CD4-positive, alpha-beta T cell treated with Interleukin-21 for 1 hour (primary cell): ENCODE results near the gene PAMR1.
A peak's percentile ranks its signal among the peaks of the same experiment; 100 is the strongest.

ENCODE experiments used
- DNase-seq: peaks from one replicate; pipeline ENCODE4 v3.0.0-alpha.2; 2020

PAMR1 gene

GRCh38 chr11:35433588-35433987 lies 91.8 kb downstream of the PAMR1 start:
- no peak for DNase-seq

GRCh38 chr11:35432464-35432863 lies 93.0 kb downstream of the PAMR1 start:
- no peak for DNase-seq

GRCh38 chr11:35427071-35427470 lies 98.3 kb downstream of the PAMR1 start:
- no peak for DNase-seq

GRCh38 chr11:35426351-35426750 lies 99.1 kb downstream of the PAMR1 start:
- no peak for DNase-seq

DNA sequence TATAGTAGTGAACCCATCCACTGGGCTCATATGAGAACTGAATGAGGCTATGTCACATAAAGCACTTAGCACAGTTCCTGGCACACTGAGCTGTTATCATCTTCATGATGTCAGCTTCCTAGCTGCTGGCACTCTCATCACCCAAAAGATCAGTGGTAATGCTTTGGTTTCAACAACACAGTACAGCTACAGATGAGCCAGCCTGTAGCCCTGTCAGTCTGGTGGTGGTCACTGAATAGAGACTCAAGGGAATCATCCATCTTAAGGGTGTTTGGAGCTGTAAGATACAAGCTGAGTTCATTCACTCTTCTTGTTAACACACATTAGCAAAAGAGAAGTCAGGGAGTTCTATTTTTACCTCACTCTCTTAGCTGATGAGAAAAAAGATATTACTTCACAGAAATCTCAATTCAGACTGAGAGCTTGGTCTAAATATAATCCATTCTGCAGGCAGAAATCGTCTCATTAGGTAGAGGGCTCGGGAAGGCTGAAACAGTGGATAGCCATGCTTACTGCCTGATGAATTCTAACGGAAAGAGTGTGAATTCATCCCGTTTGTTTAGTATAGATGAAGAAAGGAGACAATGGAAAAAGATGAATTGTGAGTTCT lies 99.7 kb downstream of the PAMR1 start:
- no peak for DNase-seq

DNA sequence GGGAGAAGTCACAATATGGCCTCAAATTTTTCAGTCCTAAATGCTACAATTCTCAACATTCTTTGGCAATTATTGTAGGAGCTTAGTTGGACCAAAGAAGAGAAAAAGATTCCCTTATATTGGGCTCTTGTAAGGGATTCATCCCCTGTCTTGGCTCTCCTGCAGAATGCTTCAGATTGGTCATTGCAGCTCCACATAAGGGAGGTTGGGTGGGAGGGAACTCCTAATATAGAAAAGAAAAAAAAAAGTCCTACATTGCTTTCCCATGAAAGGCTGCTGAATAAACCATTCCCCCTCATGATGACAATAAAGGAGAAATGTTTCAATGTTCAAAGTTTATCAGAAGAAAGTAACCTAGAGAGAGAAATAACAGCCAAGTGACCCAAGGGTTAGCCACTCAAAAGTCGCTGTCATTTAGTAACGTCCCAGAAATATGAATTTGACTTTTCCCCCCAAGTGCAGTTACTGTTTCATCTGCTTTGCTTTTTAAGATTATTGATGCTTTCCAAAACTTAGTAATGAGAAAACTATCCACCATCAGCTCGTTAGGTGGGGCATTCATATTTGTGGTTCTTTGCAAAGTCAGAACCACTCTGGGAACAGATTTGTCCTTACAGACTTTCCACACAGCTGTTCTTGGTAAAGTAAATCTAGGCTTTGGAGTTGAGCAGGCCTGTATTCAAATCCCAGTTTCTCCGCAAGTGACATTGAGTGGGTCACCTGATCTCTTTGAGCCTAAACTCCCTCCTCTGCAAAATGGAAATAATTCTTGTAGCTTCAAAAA lies 101.1 kb downstream of the PAMR1 start:
- DNase-seq = no peak

GRCh38 chr11:35420371-35420770 lies 105.0 kb downstream of the PAMR1 start:
- DNase-seq = no peak

DNA sequence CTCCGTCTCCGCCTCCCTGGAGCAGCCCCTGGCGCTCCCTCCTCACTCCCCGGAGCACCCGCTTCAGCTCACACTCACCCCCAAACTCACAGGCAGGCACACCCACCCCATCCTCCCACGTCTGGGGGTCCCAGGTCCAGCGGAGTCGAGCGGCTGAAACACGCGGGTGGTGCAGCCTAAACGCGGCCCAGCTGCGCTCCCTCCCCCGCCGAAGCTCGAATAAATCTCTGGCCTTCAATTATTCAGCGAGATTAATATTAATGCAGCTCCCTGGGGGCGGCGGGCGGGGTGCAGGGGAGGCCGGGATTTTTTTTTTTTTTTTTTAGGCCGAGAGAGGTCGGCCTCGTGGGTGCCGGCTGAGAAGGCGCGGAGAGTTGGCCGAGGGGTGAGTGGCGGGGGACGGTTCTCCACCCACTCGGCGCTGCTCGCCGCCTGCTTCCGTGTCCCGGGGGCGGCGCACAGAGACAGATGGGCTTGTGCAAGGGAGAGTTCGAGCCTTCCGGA lies 105.5 kb downstream of the PAMR1 start:
- DNase-seq = no peak

DNA sequence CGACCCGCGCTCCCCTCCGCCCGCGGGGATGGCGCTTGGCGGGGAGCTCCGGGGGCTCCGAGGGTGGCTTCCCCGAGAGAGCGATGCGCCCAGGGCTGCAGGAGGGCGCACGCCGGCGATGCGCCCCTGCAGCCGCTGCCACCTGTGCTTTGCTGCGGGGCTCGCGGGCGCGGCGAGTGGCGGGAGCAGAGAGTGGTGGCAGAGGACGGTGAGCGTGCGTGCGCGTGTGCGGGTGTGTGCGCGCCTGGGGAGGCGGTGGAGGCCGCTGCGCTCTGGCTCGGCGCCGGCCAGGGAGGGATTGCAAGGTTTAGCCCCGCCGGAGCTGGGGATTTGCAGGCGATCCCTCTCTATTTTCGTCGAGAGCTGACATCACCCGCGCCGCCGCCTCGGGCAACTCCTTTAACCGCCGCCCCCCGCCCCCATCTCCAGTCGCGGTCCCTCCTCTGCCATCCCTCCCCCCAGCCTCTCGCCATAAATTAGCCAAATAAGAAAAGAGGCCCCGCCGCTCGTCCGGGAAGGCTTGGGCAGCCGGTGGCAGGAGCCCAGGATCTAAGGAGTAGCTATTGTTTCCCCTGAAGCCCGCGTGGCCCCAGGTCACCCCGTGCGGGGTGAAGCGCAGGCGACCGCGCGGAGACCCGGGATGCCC lies 106.1 kb downstream of the PAMR1 start, which contains the start of gene SLC1A2:
Gene SLC1A2, minus strand, starts transcription at position 375 of the 646 bp plus-strand sequence. CDS start 592 bp downstream, outside the sequence.
- DNase-seq = no peak

DNA sequence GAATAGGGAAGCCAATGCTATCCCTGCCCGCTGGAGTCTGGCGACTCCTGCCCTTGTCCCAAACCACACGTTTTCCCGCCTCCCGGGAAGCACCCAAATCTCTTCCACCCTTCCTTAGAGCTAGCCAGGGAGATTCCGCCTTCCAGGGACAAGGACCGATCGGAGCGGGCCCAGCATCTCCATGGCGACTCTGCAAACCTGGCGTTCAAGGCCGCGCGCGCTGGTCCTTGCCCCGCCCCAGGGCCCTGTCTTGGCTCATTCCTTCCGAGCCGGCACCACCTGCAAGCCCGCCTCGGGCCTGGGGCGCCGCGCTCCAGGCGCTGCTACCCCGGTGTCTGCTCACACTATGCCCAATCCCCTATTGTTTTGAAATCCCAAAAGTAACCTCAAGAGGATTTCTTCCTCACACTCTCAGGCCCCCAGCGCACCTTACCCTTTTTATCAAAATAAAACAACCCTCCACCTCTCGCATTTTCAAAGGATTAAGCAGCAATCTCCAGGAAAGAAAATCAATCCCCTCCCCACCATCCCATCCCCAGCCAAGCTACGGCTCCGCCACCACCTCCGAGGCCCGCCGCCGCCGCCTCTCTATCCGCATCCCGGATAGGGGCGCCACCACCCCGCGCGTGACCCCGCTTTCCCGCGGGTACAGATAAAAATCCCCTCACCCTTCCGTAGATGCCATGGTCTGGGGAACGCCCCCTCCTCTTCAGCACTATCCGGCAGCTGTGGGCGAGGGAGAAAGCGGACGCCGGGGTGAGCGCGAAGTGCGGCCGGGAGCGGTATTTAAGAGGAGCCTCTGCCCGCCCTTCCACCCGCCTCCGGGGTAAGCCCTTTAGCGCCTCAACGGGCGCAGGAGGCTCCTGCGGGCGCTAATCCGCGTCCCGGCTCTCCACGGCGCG lies 106.9 kb downstream of the PAMR1 start:
- DNase-seq = no peak

DNA sequence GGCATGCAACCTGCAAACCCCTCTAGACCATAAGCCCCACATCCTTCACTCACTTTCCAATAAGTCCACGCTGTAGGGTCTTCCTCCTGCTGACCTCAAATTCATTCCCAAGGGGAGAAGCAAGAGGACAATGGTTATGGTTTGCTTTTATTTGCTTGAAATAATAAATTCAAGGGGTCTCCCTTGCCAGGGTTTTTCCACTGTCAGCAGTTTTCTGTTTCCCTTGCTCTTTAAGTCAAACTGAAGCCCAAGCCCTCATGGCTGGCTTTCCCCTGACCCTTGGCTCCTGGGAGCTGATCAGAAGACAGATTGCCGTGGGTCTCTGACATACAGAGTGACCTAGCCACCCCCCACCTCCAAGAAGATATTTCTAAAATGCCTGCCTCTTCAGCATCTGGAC lies 109.9 kb downstream of the PAMR1 start:
- DNase-seq = no peak

GRCh38 chr11:35414776-35415175 lies 110.6 kb downstream of the PAMR1 start:
- DNase-seq = no peak

GRCh38 chr11:35414311-35414710 lies 111.1 kb downstream of the PAMR1 start:
- DNase-seq = no peak

GRCh38 chr11:35413598-35413997 lies 111.8 kb downstream of the PAMR1 start:
- no peak for DNase-seq

DNA sequence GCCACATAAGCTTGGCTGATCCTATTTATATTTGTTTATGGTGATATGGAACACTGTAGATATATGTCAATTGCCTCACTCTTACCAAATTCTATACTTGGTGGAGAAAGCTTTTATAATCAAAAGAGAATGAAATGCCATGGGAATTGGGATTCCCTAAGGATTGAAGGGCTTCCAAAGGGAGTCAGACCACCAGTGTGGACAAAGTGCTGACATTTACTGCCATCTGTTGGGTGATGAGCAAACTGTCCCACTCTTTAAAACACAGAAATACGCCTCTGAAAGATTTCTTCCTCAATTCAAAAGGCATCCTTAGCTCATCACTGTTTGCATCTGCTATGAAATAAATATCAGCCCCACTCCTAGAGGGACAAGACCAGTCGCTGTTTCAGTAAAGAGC lies 113.1 kb downstream of the PAMR1 start:
- no peak for DNase-seq

- DNase-seq = no peak
Observed at GRCh38 chr11:35407041-35407440, 118.4 kb downstream of the PAMR1 start.

DNA sequence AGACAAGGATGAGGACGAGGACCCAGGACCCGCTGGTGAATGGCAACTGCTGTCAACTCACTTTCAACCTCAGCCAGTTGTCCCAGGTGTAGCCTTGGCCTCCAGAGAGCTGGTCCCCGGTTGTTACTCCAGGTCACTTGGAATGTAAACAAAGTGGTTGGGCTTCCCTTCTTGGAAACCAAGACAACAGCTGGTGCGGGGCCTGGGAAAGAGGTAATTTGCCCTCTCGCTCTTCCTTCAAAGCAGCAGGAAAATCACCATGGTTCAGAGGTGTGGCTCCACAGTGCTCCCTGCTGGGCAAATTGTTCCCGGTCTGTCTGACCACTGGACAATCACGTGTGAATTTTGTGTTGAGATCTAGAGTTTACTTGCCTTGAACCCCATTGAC lies 121.0 kb downstream of the PAMR1 start:
- DNase-seq = peak; percentile 17

GRCh38 chr11:35403765-35404387 lies 121.5 kb downstream of the PAMR1 start:
- DNase-seq = no peak

GRCh38 chr11:35402751-35403660 lies 122.4 kb downstream of the PAMR1 start:
- no peak for DNase-seq

DNA sequence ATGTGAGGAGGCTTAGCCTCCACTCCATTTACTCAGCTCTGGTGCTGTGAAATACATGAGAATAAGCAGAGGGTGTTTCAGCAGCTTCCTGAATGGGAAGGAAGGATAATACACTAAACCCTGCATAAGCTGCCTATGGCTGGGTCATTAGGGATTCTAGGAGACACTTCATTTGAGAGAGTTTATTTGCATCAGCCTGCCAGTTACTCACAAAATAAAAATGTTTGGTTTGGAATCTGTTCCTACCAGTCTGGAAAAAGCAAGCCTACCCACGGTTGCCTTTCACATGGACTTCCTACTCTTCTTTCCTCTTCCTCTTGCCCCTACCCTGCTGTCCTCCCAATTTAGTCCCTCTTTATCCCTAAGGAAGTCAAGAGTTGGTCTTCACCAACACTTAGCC lies 126.5 kb downstream of the PAMR1 start:
- no peak for DNase-seq

DNA sequence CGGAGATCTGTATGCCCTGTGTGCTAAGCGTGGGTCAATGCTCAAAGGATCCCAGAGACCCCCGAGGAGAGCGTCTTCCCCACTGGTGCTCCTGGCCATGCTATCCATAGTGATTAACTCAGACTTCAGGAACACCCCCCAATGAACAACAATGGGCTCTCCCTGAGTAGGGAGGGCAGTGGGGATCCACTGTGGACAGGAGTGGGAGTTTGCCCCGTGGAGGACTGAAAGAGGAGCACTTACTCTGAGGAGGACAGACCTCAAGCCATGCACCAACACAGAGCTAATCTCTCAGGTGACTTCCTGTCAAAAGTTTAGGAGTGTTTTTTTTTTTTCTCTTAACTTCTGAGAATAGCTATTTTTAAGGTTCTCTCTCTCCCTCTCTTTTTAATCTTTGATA lies 130.5 kb downstream of the PAMR1 start:
- no peak for DNase-seq
